Dermis microvascular lymphatic vessel endothelial cell (primary cell): Measurements from ENCODE around the gene NEDD4. TPM values are rescaled to one million over a fixed set of nuclear protein-coding genes. Genes with fewer than 3 reads are reported as not detected.
"Not testable (repeated sequence)": the region's sequence is repeated elsewhere in the genome, so short reads cannot be mapped to it uniquely, and the experiment has no call there.

Experiments used
- DNase-seq, 2 donors: peaks; one replicate each; pipeline versions ENCODE4 v3.0.0 to v3.0.0-alpha.2; 2010; ENCODE audit warnings: low read depth in 2 of 2
- total RNA-seq: library from RNA; depleted of rRNA; stranded (reverse); fragments of >200 nt; gene quantifications from 2 replicates; pipeline ENCODE4 v1.2.1, GENCODE V29; 2014

NEDD4 gene
- total RNA-seq, 1 donor from 2014 or later, result 23.2 TPM

DNA sequence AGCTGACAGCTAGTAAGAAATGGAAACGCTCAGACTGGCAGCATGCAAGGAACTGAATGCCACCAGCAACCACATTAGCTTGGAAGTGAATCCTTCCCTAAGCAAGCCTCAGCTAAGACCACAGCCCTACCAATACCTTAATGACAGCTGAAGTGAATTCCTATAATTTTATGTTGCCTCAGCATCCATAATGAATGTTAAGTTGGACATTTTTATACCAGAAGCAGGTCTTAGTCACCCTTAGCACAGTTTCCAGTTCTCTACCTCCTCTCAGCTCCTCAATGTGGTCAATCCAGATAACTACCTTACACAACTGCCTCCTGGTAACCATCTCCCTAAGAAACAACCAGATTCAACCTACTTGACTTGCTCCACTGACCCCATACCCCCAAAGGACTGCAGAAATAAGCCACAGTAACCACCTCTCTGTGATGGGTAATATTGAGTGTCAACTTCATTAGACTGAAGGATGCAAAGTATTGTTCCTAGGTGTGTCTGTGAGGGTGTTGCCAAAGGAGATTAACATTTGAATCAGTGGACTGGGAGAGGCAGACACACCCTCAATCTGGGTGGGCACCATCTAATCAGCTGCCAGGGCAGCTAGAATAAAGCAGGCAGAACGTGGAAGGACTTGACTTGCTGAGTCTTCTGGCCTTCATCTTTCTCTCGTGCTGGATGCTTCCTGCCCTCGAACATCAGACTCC is 33.5 kb downstream of the NEDD4 start:
- DNase-seq, result no peak

DNA sequence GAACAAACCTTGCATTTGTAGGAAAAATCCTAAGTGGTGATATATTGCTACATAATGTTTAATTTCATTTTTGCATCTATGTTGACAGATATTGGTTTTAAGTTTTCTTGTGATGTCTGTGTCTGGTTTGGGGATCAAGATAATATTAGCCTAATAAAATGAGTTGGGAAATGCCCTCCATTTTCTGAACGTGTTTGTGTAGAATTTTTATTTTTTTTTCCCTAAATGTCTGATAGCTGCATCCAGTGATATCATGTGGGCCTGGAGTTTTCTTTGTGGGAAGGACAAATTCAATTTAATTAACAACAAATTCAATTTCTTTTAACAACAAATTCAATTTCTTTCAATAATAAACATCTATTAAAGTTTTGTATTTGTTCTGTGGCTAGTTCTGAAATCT is 35.1 kb downstream of the NEDD4 start:
- DNase-seq, result no peak

DNA sequence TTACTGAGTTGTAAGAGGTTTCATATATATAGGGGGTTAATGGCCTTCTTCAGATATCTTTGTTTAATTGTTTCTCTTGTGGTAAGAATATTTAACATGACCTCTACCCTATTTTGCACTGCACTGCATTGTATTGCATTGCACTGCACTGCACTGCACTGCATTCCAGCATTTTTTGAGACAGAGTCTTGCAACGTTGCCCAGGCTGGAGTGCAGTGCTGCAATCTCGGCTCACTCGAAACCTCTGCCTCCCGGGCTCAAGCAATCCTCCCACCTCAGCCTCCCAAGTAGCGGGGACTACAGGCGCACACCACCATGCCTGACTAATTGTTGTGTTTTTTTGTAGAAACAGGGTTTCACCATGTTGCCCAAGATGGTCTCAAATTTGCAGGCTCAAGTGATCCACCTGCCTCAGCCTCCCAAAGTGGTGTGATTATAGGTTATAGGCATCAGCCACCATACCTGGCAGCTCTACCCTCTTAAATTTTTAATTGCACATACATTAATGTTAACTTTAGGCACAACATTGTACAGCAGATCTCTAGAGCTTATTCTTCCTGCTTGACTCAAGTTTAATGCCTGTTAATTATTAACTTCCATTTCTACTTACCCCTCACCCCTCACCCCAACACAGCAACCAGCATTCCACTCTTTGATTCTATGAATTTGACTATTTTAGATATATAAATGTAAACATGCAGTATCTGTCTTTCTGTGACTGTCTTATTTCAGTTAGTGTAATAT is 38.4 kb downstream of the NEDD4 start:
- no peak for DNase-seq

DNA sequence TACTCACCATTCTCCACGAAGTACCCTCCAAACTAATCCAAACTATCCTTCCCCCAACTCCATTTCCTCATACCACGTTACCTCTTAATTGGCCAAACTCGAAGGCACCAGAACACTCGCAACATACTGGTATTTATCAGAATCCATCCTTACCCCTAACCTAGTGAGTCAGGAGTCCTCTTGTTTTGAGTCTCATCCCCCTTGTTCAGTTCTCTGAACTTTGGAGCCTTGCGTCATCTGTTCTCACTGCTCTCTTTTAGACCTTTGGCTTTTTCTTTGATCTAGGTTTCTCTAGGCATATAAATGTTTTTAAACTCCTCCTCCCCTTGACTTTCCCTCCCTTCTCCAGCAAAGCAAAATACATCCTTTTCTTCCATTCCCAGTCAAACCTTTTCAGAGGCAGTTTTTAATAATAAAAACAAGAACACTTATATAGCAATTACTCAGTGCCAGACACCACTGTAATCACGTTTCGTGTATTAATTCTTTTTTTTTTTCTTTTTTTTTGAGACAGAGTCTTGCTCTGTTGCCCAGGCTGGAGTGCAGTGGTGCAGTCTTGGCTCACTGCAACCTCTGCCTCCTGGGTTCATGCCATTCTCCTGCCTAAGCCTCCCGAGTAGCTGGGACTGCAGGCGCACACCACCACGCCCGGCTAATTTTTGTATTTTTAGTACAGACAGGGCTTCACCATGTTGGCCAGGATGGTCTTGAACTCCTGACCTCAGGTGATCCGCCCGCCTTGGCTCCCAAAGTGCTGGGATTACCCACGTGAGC is 40.7 kb downstream of the NEDD4 start:
- DNase-seq, result not testable (repeated sequence)

DNA sequence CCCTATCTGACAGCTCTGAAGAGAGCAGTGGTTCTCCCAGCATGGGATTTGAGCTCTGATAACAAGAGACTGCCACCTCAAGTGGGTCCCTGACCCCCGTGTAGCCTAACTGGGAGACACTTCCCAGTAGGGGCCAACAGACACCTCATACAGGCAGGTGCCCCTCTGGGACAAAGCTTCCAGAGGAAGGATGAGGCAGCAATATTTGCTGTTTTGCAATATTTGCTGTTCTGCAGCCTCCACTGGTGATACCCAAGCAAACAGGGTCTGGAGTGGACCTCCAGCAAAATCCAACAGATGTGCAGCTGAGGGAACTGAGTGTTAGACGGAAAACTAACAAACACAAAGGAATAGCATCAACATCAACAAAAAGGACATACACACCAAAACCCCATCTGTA is 48.8 kb downstream of the NEDD4 start:
- DNase-seq, result not testable (repeated sequence)

DNA sequence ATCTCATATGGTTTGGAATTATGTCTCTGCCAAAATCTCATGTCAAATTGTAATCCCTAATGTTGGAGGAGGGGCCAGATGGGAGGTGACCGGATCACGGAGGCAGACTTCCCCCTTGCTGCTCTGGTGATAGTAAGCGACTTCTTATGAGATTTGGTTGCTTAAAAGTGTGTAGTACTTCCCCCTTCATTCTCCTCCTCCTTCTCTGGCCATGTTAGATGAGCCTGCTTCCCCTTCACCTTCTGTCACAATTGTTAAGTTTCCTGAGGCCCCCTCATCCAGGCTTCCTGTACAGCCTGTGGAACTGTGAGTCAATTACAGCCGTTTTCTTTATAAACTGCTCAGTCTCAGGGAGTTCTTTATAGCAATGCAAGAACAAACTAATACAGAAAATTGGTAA is 51.1 kb downstream of the NEDD4 start:
- DNase-seq, result peak in 1 of 2 donors; percentile 85

DNA sequence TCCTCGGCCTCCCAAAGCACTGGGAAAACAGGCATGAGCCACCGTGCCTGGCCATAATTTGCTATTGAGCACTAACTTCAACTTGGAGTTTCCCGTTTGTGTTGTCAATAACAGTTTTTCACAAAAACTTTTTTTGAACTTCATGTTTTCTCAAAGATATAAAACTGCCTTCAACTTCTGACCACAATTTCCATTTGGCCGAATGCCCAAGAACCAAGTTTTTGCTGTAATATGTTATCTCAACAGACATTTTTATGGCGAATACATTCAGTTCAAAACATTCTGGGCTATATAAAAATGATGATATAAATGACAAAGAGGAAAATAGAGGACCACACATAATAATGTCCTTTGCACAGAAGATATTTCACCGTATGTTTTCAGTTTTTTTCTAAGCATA is 56.4 kb downstream of the NEDD4 start:
- DNase-seq, result peak in 1 of 2 donors; percentile 73

DNA sequence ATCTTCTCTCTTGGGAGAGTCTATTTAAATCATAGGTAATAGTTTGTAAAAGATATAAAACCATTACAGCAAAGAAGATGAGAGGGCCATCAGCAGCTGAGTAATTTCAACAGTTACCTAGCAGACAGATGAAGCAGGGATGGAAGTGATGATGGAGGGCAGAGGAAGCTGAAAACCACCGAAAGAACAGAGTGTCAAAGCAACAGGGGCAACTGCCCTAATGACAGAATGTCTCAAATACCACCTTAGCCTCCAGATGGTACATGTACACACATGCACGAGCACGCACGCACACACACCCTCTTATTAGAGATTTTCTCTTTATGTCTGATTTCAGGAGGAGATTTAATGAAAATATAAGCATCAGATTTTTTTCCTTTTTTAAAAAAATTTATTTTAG is 64.5 kb downstream of the NEDD4 start:
- DNase-seq, result no peak

DNA sequence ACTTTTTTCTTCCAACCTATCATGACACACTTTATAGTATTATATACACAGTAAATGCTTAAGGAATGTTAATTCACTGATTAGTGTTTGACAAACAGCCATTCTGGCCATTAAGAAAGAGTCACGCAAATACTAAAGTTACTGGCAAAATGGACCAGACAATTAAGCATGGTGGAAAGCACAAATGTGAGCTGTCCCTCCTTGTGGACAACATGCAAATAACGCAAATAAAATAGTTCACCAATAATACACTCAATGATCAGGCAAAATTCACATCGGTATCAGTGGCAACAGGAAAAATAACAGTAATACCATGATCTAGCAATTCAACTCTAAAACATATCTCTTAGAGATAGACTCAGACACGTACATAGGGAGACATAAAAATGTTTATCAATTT is 71.7 kb downstream of the NEDD4 start:
- no peak for DNase-seq

DNA sequence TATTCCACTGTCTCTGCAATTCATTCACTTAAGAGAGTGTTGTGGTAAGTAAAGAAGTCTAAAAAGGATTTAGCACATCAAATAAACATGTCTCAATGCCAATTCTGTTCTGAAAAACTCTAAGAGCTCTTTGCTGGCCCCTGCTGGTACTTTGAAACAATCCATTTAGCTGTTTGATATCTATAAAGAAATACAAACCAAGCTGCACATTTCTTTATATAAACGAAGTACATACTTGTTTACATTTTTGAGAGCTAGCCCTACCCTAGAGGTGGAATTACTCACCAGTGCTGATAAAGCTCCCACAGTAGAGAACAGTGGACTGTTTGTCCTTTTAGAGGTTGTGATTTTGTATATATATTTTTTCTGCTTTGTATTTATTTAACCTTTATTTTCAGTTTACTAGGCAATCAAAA is 75.5 kb downstream of the NEDD4 start:
- DNase-seq, result peak; percentile 43 to 88

DNA sequence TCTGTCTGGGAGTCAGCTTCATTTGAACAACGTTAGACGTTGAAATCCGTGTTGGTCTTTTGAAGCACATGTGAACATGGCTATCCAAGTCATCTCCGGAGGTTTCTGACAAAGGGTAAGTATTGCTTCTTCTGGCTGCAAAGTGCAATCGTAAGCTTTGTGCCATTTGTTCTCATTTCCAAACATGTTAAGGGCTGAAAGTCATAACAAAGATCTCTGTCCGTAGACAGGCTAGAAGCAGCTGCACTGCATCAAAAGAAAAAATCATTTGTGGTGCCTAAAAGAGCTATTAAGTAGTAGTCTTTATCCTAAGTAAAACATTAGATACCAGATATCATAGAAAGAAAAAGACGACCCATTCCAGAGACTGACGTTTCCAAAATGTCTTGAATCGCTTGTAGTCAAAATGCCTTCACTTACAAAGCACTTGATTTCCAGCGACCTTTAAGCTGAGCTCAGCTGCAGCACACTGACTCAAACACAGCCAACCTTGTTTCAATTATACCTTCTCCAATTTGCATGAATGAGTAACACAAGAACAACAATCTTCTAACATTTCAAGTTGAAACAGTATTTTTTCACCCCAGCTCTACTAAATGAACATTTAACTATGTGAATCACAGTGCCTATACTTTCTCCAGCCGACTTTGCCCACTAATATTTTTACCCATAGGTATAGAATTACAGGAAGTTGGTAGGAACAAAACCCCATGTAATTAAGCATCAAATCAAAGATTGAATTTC is 76.6 kb downstream of the NEDD4 start:
- DNase-seq, result peak in 1 of 2 donors; percentile 36

DNA sequence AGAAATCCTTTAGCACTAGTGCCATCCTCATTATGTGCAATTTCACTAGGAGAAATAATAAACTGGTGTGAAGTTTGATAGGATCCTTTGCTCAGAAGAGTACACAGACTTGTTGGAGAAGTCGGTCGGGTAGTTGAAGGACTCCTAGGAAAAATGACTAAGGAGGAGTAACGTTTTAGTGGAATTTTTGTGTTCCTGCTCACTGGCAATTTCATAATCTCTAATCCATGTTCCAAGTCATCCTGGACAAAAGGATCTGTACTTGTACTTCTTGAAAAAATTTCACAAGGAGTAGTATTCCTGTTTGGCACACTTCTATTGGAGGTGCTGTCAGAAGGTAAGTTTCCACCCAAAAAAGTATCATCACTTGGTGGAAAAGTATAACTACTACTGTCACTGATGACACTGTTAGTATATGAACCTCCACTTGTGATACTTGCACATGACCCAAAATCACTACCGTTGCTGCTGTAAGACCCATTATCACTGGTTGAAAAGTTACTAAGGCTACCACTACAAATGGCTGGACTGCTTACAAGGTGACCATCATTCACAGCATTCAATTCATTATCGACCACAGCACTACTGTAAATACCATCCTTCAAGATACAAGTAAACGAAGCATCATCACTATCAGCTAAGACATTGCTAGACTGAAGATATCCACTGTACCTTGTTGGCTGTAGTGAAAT is 77.4 kb downstream of the NEDD4 start:
- DNase-seq, result no peak

DNA sequence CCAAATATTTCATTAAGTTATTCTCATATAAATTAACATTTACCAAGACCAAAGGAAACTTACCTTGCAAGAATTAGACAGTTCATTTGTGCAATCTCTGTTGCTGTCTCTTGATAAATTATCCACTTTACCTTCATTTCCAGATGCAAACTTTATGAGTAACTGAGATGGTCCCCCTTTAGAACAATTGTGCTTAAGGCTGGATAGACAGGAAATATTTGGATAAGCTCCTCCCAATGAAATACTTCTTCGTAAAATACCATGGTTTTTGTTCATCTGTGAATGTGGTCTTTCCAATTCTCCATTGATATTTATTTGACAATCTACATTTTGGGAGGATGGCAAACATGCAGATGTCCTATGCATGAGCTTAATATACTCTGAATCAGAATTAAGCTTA is 78.2 kb downstream of the NEDD4 start:
- DNase-seq, result no peak

DNA sequence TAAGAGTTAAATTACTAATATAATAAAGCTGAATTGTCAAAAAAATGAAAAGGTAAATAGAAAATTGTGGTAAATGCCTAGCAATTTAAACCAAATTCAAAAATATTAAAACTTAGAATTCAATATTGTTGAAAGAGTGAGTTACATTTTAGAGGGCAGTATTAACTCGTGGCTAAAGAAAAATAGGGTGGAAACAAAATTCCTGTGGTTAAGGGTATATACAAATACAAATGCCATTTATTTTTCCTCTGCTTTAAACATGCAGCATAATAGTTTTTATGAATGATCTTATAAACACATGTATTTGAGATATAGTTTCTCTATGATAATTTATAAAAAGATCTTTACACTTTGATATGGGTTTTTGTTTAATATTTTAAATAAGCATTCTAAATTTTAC is 79.0 kb downstream of the NEDD4 start:
- DNase-seq, result no peak

DNA sequence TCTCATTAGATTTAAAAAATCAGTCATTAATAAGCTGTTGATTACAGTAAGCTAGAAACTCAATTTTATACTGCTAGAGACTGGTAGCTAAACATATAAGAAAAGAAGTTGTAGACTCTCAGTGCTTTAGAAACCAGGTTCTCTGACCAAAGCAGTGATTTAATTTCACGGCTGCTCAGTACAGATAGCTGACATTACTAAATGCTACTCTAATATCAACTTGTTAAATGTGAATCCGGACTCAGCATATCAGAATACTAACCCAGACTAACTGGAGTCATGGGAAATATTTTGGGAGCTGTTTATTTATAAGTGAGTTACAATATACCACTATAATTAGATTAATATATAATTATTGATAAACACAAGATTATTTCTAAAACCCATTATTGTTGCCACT is 80.4 kb downstream of the NEDD4 start:
- DNase-seq, result no peak

DNA sequence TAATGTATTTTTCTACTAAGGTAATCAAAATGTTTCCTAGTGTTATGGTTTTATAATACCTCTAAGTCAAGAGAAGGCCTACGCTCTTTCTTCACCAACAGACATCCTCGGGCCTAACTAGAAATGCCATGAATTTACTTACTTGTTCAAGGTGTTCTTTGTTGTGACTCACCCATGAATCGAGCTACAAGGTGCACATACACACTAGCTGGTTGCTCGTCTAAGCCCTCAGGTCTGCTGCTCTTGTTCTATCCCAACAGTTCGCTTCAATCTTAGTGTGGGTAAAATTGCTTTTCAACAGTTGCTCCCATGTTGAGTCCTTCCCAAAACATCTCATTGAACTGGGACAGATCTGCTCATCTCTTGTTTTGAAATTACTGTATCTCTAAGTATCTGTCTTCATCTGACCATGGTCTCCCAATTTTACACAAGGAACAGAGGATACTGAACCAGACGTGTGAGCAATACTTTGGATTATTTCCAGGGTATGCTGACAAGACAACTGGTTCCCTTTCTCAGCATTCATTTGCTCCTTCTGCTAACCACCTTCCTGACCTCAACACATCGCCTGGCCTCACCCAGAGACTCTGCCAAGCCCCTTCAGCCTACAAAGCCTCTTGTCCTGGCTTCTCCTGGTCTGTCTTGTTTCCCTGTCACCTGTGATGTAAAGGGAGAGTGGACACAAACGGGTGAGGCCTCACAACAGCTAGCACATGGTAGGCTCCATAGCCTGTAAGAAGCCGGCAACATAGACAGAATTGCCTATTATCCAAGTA is 84.2 kb downstream of the NEDD4 start:
- no peak for DNase-seq

DNA sequence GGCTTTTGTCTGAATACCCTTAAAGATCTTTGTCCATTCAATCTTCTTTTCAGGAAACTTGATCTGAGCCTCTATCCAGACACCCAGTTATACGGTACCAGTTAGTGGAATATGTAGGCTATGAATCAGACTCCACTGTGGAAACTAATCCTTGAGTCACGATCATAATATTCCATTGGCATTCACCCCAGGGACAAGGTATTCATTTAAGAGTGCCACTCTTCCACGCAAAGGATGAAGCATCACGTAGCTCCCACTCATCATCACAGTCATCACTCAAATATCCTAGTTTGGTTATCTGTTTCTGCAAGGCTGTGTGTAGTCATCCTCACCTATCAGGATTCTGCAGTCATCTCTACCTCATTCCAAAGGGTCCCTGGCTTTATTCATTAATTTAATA is 85.6 kb downstream of the NEDD4 start:
- DNase-seq, result peak in 1 of 2 donors; percentile 86

DNA sequence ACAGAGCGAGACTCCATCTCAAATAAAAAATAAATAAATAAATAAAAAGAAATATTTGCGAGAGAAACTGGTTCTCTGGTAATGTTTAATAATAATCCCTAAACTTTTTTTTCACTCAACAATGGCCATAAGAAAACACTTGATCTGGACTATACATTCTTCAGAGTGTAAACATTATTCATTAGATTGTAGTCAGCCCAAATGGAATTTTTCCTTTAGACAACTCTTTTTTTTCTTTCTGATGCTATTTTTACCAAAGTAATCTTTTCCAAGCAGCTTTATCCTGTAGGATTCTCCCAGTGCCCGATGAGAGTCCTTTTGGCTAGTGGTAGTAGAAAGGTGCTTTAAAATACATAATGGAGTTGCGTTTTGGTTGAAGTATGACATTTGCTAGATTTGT is 90.4 kb downstream of the NEDD4 start:
- DNase-seq, result no peak

DNA sequence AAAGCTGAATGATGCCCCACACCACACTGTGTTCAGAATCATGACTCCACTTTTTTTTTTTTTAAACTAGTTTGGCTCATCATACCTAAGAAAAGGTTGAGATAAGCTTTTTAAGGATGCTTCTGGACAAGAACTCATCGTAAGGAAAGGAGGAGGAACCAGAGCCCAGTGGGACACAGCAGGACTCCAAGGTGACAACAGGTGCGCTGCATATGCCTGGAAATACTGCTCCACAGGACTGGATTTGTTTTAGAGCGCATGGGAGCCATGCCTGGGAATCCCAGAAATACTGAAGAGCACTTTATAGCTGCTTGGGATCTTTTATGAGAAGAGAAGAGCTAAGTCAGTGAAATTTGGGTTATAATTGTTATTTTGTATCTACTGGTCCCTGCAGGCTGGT is 93.4 kb downstream of the NEDD4 start:
- no peak for DNase-seq

DNA sequence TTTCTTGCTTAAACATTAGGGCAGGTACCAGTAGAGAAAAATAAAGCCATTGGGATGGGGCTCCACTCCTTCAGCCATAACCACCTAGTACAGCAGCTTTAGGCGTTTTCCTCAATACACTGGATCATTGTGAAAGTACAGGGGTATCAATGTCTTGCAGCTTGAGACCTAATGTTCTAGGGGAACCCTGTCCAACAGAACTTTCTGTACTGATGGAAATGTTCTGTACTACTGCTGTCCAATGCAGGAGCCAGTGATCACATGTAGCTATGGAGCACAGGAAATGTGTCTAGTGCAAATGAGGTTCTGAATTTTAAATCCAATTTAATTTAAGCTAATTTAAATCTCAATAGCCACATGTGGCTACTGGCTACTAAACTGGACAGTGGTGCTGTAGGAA is 93.9 kb downstream of the NEDD4 start:
- no peak for DNase-seq
